GM19438 (cell line): ENCODE results near the gene ZSWIM4.

Source experiments
- ATAC-seq: cut with Tn5 transposase; IDR thresholded peaks from one replicate; pipeline ENCODE4 v1.9.1; 2021; ENCODE audit warnings: low read depth; ENCODE audit not compliant: unreplicated experiment

Gene ZSWIM4

GRCh38 chr19:13804830-13805683 lies 9.8 kb downstream of the ZSWIM4 start:
- ATAC-seq, result no peak

- ATAC-seq, result no peak
Observed at GRCh38 chr19:13806728-13807127, 11.5 kb downstream of the ZSWIM4 start.

GRCh38 chr19:13807421-13808021 lies 12.3 kb downstream of the ZSWIM4 start:
- no peak for ATAC-seq

GRCh38 chr19:13808856-13809255 lies 13.6 kb downstream of the ZSWIM4 start:
- ATAC-seq, result no peak

GRCh38 chr19:13812544-13812943 lies 17.3 kb downstream of the ZSWIM4 start:
- ATAC-seq, result no peak

GRCh38 chr19:13813147-13813546 lies 17.9 kb downstream of the ZSWIM4 start:
- no peak for ATAC-seq

GRCh38 chr19:13814550-13814949 lies 19.3 kb downstream of the ZSWIM4 start:
- ATAC-seq, result no peak

GRCh38 chr19:13817018-13817614 lies 21.9 kb downstream of the ZSWIM4 start:
- peak; percentile 66 for ATAC-seq

GRCh38 chr19:13817615-13818371 lies 22.6 kb downstream of the ZSWIM4 start:
- peak; percentile 47 for ATAC-seq

- ATAC-seq, result no peak
Observed at GRCh38 chr19:13819238-13819637, 24.0 kb downstream of the ZSWIM4 start.

GRCh38 chr19:13821292-13821691 lies 26.0 kb downstream of the ZSWIM4 start:
- no peak for ATAC-seq

- no peak for ATAC-seq
Observed at GRCh38 chr19:13823256-13823655, 28.0 kb downstream of the ZSWIM4 start.

GRCh38 chr19:13823901-13824300 lies 28.7 kb downstream of the ZSWIM4 start:
- ATAC-seq, result no peak

- ATAC-seq, result no peak
Observed at GRCh38 chr19:13824703-13825102, 29.5 kb downstream of the ZSWIM4 start.

- no peak for ATAC-seq
Observed at GRCh38 chr19:13825489-13826441, 30.5 kb downstream of the ZSWIM4 start.

GRCh38 chr19:13826652-13827235 lies 31.5 kb downstream of the ZSWIM4 start:
- no peak for ATAC-seq

- ATAC-seq, result no peak
Observed at GRCh38 chr19:13827656-13828055, 32.4 kb downstream of the ZSWIM4 start.

GRCh38 chr19:13830114-13830740 lies 35.0 kb downstream of the ZSWIM4 start:
- no peak for ATAC-seq
